ENCODE data around the gene CEP20.
A peak's percentile ranks its signal among the peaks of the same experiment; 100 is the strongest.
"Not testable (repeated sequence)": the region's sequence is repeated elsewhere in the genome, so short reads cannot be mapped to it uniquely, and the experiment has no call there.

Gene CEP20, protein sequence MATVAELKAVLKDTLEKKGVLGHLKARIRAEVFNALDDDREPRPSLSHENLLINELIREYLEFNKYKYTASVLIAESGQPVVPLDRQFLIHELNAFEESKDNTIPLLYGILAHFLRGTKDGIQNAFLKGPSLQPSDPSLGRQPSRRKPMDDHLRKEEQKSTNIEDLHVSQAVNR

DNA sequence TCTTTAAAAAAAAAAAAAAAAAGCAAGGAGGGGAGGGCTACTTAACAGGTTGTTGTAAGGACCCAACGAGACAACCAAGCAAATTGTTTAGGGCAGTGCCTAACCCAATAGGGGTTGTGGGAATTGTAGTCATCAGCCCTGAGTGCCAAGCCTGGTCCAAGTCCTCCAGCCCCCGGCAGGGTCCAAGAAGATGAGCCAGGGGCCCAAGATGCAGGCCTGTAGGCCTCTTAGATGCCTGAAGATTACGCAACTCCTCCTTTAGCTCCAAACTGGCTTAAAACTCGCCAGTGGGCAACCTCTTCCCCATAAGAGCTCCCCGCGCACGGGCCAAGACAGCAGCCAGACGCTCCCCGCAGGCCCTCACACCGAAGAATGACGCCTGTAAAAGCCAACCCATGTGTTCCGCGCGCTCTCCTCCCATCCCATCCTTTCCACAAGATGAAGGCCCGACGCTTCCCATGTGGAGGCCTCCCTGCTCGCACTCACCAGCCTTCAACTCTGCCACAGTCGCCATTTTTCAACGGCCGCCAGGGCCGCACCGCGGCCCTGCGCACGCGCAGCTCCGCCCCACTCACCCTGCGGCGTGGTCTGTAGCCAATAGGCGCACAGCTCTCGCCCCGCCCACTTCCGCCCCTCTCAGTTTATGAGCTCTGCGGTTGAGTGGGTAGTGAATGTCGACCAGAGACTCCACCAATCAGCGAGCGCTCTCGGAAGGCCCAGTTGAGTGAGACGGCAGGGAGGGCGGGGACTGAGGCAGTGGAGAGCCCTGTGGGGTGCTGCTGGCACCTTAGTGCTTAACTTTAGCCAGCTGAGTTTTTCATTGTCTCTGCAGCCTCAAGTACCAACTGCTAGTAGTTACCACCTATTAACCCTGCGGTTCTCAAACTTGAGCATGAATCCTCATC, at the start of gene CEP20:
TSS of gene CEP20 (minus strand) at position 532 of the 905 bp plus-strand sequence. CDS start at position 514, 18 bp downstream.
- DNase-seq: peak; percentile 99

DNA sequence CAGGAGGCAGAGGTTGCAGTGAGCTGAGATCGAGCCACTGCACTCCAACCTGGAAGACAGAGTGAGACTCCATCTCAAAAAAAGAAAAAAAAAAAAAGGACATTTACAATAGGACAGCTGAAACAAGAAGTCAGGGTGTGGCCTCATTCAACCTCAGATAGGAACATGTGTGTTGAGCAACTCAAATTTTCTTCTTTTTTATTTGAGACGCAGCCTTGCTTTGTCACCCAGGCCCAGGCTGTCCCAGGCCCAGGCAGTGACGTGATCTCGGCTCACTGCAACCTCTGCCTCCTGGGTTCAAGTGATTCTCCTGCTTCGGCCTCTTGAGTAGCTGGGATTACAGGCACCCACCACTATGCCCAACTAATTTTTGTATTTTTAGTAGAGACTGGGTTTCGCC, 48.4 kb upstream of the CEP20 start:
- DNase-seq: not testable (repeated sequence)

DNA sequence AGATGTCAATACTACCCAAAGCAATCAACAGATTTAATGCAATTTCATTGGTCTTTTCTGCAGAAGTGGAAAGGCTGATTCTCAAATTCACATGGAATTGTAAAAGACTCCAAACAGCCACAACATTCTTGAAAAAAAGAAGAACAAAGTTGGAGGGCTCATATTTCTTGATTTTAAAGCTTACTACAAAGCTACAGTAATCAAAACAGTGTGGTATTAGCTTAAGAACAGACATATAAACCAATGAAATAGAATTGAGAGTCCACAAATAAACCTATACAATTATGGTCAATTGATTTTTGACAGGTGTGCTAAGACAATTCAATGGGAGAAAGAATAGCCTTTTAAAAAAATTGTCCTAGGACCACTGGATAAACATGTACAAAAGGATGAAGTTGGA, 46.6 kb upstream of the CEP20 start:
- DNase-seq: no peak

DNA sequence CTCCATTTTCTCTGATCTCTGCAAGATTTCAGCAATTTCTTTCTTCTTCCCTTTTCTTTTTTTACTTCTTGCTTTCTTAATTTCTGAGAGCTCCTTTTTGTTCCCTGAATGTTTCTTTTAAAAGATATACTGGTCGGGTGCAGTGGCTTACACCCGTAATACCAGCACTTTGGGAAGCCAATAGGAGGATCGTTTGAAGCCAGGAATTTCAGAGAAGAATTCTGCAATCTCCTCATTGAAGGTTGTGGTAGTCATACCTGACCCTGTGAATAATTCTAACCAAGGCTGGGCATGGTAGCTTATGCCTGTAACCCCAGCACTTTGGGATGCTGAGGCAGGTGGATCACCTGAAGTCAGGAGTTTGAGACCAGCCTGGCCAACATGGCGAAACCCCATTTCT, 45.4 kb upstream of the CEP20 start:
- DNase-seq: no peak

DNA sequence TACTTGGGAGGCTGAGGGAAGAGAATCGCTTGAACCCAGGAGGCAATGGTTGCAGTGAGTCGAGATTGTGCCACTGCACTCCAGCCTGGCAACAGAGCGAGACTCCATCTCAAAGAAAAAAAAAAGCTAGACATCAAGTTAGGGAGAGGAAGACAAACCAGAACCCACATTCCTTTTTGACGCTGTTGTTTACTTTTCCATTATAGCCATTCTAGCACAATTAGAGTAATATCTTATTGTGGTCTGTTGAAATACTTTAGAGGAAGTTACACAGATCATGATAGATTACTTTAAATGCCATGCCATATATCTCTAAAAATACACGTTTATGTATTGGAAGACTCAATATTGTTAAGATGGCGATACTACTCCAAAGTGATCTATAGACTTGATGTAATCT, 44.5 kb upstream of the CEP20 start:
- no peak for DNase-seq

DNA sequence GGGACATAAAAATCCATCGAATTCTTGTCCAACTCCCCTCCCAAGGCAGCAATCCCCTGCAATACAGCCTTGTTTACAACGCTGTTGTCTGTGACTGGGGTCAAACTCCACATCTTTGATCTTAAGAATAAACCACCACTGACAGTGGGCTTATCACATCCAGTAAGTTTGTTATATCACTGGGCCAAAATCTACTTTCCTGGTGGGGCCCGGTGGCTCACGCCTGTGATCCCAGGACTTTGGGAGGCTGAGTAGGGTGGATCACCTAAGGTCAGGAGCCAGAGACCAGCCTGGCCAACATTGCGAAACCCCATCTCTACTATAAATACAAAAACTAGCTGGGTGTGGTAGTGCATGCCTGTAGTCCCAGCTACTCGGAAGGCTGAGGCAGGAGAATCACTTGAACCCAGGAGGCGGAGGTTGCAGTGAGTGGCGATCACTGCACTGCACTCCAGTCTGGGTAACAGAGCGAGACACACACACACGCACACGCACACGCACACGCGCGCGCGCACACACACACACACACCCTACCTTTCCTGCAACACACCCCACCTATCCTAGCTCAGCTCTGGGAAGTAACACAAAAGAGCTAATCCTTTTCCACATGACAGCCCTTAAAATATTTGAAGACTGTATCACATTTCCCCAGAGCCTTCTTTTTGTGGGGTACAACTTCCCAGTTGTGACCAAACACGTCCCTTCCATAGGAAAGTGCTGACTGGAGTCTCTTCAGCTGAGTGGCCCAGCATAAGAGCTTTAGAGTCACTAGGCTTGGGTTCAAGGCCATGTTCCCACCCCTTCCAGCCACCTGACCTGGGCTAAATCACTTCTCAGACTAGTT, 40.1 kb upstream of the CEP20 start:
- DNase-seq: no peak

DNA sequence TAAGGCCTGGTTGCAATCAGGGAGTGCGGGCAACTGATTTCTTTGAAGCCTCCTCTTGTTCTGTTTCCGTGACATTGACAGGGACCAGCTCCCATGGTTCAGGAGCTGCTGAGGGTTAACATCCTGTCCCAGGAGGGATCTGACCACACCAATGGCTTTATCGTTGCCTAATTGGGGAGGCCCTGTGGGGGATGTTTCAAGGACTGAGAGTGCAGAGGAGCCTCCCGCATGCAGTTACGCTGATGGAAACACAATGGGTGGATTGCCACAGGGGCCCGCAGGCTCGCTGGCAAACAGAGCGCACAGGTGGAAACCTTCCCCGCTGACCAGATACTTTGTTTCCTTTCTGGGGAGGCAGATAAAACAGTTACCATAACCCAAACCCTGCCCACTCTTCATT, 37.2 kb upstream of the CEP20 start:
- no peak for DNase-seq

DNA sequence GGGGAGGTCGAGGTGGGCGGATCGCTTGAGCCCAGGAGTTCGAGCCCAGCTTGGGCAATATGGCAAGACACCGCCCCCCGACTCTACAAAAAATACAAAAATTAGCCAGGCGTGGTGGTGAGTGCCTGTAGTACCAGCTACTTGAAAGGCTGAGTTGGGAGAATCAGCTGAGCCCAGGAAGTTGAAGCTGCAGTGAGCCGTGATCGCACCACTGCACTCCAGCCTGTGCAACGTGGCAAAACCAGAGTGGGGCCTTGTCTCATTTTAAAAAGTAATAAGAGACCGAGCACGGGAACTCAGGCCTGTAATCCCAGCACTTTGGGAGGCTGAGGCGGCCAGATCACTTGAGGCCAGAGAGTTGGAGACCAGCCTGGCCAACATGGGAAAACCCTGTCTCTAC, 36.6 kb upstream of the CEP20 start:
- DNase-seq: no peak

DNA sequence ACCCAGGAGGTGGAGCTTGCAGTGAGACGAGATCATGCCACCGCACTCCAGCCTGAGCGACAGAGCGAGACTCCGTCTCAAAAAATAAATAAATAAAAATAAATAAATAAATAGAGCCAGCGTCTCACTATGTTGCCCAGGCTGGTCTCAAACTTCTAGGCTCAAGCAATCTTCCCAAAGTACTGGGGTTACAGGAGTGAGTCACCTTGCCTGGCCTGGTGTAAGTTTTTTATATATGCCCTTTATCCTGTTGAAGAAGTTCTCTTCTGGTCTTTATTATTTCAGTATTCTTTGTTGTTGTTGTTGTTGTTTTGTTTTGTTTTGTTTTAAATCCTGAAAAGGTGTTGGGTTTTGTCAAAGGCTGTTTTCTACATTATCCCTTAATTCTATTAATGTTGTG, 30.9 kb upstream of the CEP20 start:
- DNase-seq: no peak

DNA sequence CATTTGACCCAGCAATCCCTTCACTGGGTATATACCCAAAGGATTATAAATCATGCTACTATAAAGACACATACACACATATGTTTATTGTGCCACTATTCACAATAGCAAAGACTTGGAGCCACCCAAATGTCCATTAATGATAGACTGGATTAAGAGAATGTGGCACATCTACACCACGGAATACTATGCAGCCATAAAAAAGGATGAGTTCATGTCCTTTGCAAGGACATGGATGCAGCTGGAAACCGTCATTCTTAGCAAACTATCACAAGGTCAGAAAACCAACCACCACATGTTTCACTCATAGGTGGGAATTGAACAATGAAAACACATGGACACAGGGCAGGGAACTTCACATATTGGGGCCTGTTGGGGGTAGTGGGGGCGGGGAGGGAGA, 29.9 kb upstream of the CEP20 start:
- DNase-seq: not testable (repeated sequence)

DNA sequence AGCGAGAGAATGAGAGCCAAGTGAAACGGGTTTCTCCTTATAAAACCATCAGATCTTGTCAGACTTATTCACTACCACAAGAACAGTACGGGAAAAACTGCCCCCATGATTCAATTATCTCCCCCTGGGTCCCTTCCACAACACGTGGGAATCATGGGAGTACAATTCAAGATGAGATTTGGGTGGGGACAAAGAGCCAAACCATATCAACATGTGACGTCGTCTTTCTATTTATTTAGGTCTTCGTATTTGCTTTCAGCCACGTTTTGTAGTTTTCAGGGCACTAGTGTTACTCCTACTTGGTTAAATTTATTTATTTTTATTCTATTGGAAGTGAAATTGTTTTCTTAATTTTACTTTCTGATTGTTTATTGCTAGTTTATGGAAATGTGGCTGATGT, 27.9 kb upstream of the CEP20 start:
- DNase-seq: no peak

DNA sequence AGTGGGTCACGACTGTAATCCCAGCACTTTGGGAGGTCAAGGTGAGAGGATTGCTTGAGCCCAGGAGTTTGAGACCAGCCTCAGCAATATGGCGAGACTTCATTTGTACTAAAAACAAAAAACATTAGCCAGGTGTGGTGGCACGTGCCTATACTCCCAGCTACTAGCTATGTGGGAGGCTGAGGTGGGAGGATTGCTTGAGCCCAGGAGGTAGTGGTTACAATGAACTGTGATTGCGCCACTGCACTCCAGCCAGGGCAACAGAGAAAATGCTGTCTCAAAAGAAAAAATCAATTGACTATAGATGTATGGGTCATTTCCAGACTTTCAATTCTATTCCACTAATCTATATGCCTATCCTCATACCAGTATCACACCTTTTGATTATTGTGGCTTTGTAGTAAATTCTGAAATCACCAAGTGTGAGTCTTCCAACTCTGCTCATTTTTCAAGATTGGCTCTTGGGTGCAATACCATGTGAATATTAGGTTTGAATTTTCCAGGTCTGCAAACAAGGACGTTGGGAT, 27.2 kb upstream of the CEP20 start:
- DNase-seq: no peak

DNA sequence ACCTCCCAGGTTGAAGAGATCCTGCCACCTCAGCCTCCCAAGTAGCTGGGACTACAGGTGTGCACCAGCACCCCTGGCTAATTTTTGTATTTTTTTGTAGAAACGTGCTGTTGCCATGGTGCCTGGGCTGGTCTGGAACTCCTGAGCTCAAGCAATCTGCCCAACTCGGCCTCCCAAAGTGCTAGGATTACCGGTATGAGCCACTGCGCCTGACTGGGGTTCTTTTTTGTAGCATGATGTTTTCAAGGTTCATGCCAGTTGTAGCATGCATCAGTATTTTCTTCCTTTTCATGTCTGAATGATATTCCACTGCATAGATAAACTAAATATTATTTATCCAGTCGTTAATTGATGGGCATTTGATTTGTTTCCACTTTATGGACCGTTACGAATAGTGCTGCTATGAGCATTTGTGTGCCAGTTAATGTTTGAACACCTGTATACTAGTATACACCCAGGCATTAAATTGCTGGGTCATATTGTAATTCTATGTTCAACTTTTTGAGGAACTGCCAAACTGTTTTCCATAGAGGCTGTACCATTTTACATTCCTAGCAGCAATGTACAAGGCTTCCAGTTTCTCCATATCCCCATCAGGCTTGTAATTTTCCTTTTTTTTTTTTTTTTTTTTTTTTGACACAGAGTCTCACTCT, 24.8 kb upstream of the CEP20 start:
- DNase-seq: no peak

DNA sequence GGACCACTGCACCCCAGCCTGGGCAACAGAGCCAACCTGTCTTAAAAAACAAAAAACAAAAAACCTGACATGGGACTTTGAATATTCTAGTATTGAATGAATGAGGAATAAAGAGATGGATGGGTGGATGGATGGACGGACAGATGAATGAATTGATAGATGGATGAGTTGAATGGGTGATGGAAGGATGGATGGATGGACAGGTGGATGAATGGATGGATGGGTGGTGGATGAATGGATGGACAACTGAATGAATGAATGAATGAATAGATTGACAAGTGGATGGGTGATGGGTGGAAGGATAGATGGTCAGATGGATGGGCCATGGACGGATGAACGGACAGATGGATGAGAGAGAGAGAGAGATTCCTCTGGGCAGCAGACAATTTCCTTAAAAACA, 22.8 kb upstream of the CEP20 start:
- no peak for DNase-seq

DNA sequence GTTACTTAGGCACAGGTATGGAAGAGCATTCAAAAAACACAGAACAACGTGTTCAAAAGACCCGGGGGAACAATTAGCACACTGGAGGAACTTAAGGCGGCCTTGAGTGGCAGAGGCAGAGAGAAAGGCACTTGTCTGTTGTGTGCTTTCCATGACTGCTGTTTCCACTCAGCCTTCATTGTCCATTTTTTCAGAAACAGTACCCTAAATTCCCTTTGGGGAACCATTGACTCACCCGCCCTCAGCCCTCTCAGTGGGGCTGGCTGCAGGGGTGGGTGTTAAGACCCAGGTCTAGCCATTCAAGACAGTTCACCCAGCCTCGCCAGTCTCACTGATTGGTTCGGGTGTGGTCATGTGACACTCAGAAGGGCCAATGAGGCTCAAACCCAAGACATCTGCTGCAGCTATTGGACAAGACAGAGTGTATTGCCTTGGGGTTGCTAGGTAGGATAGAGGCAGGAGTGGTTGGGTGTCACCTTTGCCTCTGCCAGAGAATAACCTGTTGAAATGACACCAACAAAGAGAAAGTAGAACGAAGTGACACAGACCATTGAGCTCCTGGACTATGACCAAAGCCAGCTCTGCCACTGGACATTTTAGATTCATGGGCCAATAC, 19.6 kb upstream of the CEP20 start:
- no peak for DNase-seq

DNA sequence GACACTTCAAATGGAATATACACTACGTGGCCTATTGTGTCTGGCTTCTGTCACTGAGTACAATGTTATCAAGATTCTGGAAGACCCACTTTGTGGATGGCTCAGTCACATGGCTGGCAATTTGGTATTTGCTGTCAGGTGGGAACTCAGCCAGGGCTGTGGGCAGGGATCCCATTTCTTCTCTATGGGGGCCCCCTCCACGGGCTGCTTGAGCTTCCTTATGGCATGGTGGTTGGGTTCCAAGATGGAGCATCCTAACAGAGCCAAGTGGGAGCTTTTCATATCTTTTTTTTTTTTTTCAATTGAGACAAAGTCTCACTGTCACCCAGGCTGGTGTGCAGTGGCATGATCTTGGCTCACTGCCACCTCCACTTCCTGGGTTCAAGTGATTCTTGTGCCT, 18.0 kb upstream of the CEP20 start:
- DNase-seq: no peak

DNA sequence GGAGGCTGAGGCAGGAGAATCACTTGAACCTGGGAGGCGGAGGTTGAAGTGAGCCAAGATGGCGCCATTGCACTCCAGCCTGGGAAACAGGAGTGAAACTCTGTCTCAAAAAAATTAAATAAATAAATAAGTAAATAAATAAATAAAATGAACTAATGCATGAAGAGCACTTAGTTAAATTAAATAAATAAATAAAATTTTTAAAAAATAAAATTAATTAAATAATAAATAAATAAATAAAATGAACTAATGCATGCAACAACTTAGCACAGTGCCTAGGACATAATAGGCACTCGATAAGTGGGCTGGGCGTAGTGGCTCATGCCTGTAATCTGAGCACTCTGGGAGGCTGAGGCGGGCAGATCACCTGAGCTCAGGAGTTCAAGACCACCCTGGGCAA, 15.6 kb upstream of the CEP20 start:
- no peak for DNase-seq

DNA sequence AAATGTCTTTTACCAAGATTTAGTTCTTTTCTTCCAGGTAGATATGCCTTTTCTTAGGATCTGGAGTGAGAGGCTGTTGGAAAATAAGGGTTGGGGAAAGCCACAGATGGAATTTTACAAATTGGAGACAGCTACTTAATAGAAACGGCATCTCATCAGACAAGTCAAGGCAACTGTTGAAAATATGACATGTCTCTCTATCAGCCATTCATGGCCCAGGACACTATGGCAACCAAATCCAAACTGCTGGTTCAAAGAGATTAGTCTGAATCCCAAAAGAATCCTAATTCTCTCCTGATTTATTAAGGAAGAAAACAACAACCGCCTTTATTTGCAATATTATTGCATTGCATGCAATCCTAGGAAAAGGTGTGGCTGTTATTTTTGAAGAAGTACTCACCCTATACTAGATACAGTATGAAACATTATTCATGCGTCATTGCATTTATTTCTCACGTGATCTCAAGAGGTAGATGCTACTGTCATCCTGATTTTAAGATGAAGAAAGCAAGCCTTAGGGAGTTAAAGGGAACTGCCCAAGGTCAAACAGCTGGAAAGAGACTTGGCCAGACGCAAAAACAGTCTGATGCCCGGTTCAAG, 12.6 kb upstream of the CEP20 start:
- DNase-seq: no peak

DNA sequence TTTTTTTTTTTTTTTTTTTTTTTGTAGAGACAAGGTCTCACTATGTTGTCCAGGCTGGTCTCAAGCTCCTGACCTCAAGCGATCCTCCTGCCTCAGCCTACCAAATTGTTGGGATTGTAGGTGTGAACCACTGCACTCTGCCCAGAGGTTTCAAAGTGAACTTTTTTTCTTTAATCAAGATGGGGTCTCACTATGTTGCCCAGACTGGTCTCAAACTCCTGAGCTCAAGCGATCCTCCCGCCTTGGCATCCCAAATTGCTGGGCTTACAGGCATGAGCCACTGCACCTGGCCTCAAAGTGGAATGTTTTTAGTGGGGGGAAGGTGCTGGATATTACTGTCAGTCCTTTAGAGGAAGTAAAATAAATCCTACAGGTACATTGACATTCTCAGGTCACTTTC, 12.0 kb upstream of the CEP20 start:
- no peak for DNase-seq

DNA sequence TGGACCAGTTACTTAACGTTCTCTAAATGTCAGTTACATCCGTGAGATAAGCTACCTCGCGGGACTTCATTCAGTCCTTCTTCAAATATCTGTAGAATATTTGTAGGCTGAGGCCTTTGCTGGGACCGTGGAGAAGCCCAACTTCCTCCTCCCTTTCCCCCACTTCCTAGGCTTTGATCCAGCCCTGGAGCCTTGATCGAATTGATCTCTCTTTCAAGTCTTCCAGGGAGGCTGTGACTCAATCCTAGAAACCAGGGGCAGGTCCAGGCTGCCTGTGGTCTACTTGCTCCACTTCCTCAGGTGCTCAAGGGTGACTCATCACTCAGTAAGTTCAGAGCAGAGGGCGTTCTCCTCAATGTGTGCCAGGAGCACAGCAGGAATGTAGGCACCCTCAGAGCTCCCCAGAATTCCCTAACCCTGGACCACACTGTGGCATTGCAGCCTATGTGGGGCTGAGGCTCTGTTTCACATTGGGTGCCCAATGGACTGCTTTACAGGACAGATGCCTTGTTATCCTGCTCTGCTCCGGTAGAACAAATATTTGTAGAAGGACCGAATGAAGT, 11.2 kb upstream of the CEP20 start:
- no peak for DNase-seq

DNA sequence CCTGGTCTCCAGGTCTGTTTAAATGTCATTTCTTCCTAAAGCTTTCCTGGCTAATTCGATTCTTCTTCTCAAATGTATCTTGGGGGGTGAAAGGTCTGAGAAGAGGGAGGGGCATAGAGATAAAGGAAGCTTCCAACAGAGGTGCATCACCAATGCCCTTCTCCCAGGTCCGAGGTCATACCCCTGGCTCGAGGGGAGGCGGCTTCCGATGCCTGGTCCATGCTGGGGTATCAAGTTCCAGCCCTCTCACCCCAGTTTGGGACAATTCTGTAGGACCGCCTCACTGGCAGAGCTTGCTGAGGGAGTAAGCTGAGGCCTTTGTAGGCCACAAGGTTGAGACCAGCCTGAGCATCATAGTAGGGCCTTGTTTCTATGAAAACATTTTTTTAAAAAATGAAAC, 10.3 kb upstream of the CEP20 start:
- no peak for DNase-seq

DNA sequence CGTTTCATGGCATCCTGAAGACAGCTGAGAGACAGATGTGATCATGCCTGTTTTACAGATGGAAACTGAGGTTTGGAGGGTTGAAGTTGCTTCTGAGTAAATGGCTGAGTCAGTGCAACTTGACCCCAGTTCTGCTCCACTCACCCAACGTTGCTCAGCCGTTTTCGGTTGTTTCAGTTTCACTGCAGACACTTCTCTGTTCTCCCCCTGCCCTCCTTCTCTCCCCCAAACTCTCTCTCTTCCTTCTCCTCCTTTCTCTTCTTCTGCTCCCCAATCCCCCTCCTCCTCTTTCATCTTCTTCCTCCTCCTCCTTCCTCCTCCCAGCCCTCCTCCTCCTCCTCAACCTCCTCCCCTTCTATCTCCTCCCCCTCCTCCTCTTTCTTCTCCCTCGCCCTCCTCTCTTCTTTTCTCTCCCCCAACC, 9.4 kb upstream of the CEP20 start:
- no peak for DNase-seq
